HL-60 (cell line): Measurements from ENCODE around the gene SPINK6.

ENCODE experiments used
- DNase-seq, 2 experiments: peaks; one replicate each; pipeline ENCODE4 v3.0.0-alpha.2; 2010 to 2020; ENCODE audit warnings: low read depth in 1 of 2, low spot score in 1 of 2
- H3K27ac ChIP-seq: fragments of 250-450 bp; sonication (Bioruptor Pico); replicated peaks from 2 replicates; pipeline ENCODE4 v1.5.1; 2020; ENCODE audit warnings: mild to moderate bottlenecking, moderate library complexity
- H3K27me3 ChIP-seq: fragments of 250-450 bp; sonication (Bioruptor Pico); 2 replicates; pipeline ENCODE4 v1.5.1; 2021; ENCODE audit warnings: mild to moderate bottlenecking, moderate library complexity; ENCODE audit not compliant: insufficient read depth, poor library complexity, severe bottlenecking
- H3K4me3 ChIP-seq: replicated peaks from 2 replicates; pipeline ENCODE4 v1.5.1; 2011; ENCODE audit warnings: mild to moderate bottlenecking, control low read depth, low read length; ENCODE audit not compliant: insufficient read depth
- CTCF ChIP-seq: IDR thresholded peaks from one replicate; pipeline ENCODE4 v1.5.1; 2011; ENCODE audit warnings: low read length, control low read depth, inconsistent platforms; ENCODE audit not compliant: insufficient read depth
- GABPA ChIP-seq: IDR thresholded peaks from 2 replicates; pipeline ENCODE4 v1.6.1; 2012; ENCODE audit warnings: low read depth
- POLR2AphosphoS5 ChIP-seq: IDR thresholded peaks from 2 replicates; pipeline ENCODE4 v1.6.1; 2012; ENCODE audit warnings: low read depth
- REST ChIP-seq: IDR thresholded peaks from 2 replicates; pipeline ENCODE4 v1.6.1; 2012; ENCODE audit warnings: low read depth; ENCODE audit not compliant: insufficient replicate concordance
- SPI1 ChIP-seq: IDR thresholded peaks from 2 replicates; pipeline ENCODE4 v1.6.1; 2012; ENCODE audit warnings: low read depth, mild to moderate bottlenecking, borderline replicate concordance

Gene SPINK6

GRCh38 chr5:148214665-148215185 lies 11.9 kb downstream of the SPINK6 start:
- DNase-seq: no peak
- TF ChIP-seq REST (no peak), POLR2AphosphoS5 (no peak), SPI1 (no peak), CTCF (no peak), GABPA (no peak)
- Histone ChIP-seq H3K4me3 (no peak overlapping the region), H3K27ac (no peak overlapping the region), H3K27me3 (no peaks in the 10 kb centered on the region)

DNA sequence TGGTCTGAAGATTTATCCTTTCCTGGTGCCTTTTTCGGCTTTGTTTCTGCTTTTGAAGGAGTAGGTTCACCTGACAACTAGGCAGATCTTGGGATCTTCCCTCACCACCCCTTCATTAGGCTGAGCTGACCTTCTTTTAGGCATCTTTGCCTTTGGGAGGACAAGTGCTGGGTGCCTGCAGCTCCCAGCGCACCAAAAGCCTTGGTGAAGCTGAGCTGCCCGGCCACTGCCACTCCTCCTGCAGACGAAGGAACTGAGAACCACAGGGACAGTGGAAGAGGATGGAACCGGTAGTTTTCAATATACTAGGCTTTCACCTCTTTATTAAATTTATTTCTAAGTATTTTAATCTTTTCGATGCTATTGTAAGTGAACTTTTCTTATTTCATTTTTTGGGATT lies 18.7 kb downstream of the SPINK6 start:
- Histone ChIP-seq H3K27me3 (peaks cover 2% of the 10 kb centered on the region), H3K4me3 (no peak overlapping the region), H3K27ac (no peak overlapping the region)
- no peak for DNase-seq
- TF ChIP-seq GABPA: no peak
- TF ChIP-seq CTCF: no peak
- TF ChIP-seq POLR2AphosphoS5: no peak
- no peak for TF ChIP-seq REST

GRCh38 chr5:148224117-148224742 lies 21.4 kb downstream of the SPINK6 start:
- H3K27ac ChIP-seq: no peak overlapping the region
- DNase-seq: no peak
- H3K27me3 ChIP-seq: peaks cover 2% of the 10 kb centered on the region
- TF ChIP-seq POLR2AphosphoS5: no peak
- no peak for TF ChIP-seq GABPA
- no peak for TF ChIP-seq SPI1
- no peak for TF ChIP-seq REST
- no peak for TF ChIP-seq CTCF
- no peak overlapping the region for H3K4me3 ChIP-seq
